Gastrocnemius medialis (tissue), 4 donors: ENCODE measurements around the gene TESK1.

Source experiments
- POLR2A ChIP-seq, 2 donors: fragments of 450-650 bp; IDR thresholded peaks; one replicate each; pipeline ENCODE4 v1.6.1; 2017; ENCODE audit warnings: antibody characterized with exemption in 2 of 2, mild to moderate bottlenecking in 2 of 2, moderate library complexity in 2 of 2
- TF ChIP-seq, protein P1 (sequence below), 5 experiments: fragments of 450-650 bp in 3 of 5; fragments of 200-600 bp in 2 of 5; sonication (generic) in 2 of 5; IDR thresholded peaks in 4 of 5; conservative IDR thresholded peaks in 1 of 5; 1 replicate in 4 of 5; 2 replicates in 1 of 5; pipeline ENCODE4 v1.5.1; 2016 to 2019; ENCODE audit warnings: antibody characterized with exemption in 5 of 5, mild to moderate bottlenecking in 3 of 5, moderate library complexity in 3 of 5

DNA sequence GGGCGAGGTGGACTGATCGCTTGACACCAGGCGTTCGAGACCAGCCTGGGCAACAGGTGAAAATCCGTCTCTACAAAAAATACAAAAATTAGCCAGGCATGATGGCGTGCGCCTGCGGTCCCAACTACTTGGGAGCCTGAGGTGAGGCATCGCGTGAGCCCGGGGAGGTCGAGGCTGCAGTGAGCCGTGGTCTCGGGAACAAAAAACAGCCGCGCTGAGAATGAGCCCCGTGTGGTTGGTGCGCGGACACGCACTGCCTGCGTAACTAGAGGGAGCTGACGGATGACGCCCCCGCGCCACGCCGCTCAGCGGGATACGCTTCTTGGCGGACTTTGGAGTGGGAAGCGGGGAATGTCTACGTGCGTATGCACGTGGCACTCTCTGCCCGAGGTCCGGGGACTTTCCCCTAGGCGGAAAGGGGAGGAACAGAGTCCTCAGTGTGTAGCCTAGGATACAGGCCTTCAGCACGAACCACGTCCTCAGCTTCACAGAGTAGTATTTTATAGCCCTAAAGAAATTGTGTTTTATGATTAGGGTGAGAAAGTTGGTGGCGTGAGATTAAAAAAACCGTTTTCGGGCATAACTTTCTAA is 52.6 kb downstream of the TESK1 start, which contains the start of gene RMRP:
- TF ChIP-seq, protein P1, sequence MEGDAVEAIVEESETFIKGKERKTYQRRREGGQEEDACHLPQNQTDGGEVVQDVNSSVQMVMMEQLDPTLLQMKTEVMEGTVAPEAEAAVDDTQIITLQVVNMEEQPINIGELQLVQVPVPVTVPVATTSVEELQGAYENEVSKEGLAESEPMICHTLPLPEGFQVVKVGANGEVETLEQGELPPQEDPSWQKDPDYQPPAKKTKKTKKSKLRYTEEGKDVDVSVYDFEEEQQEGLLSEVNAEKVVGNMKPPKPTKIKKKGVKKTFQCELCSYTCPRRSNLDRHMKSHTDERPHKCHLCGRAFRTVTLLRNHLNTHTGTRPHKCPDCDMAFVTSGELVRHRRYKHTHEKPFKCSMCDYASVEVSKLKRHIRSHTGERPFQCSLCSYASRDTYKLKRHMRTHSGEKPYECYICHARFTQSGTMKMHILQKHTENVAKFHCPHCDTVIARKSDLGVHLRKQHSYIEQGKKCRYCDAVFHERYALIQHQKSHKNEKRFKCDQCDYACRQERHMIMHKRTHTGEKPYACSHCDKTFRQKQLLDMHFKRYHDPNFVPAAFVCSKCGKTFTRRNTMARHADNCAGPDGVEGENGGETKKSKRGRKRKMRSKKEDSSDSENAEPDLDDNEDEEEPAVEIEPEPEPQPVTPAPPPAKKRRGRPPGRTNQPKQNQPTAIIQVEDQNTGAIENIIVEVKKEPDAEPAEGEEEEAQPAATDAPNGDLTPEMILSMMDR (IDR thresholded peaks at IDR 0.05 in 4 of 5, conservative IDR thresholded peaks at IDR 0.05 in 1 of 5), result peak; percentile 44 to 56 (median 52)
- TF ChIP-seq POLR2A (IDR thresholded peaks at IDR 0.05), result peak; percentile 56 to 61
